Measurements from ENCODE around the gene MLXIP. TPM values are rescaled to one million over a fixed set of nuclear protein-coding genes. Genes with fewer than 3 reads are reported as not detected.
"Not testable (repeated sequence)": the region's sequence is repeated elsewhere in the genome, so short reads cannot be mapped to it uniquely, and the experiment has no call there.

MLXIP gene
- total RNA-seq, 4 donors from 2014 or later = 9.6 to 20.0 (median 11.4) TPM

- intact Hi-C loops (cut with DNase I) = no loop called here
- 61 to 86% methylated on average over 2 of the region's 2 CpGs for WGBS, 2 donors
- DNase-seq = no peak
- Histone ChIP-seq H3K36me3 (peaks cover 0 to 27% (median 0%) of the 10 kb centered on the region in 3 donors), H3K9me3 (no peaks in the 10 kb centered on the region), H3K27ac (peak overlapping the region in 2 of 4 donors; percentile 33 to 55), H3K4me3 (no peak overlapping the region), H3K4me1 (peaks cover 5 to 24% (median 6%) of the 10 kb centered on the region in 3 donors), H3K27me3 (no peaks in the 10 kb centered on the region)
- TF ChIP-seq CTCF (IDR thresholded peaks at IDR 0.05) = no peak
- no peak for TF ChIP-seq POLR2A (IDR thresholded peaks at IDR 0.05)
Observed at GRCh38 chr12:122052285-122052684, 26.3 kb upstream of the MLXIP start.

GRCh38 chr12:122054842-122055520 lies 23.6 kb upstream of the MLXIP start:
- Histone ChIP-seq H3K27me3 (no peaks in the 10 kb centered on the region), H3K36me3 (peaks cover 0 to 53% (median 0%) of the 10 kb centered on the region in 3 donors), H3K4me3 (no peak overlapping the region), H3K9me3 (no peaks in the 10 kb centered on the region), H3K4me1 (peaks cover 5 to 30% (median 6%) of the 10 kb centered on the region in 3 donors), H3K27ac (no peak overlapping the region)
- no peak for DNase-seq
- TF ChIP-seq CTCF (IDR thresholded peaks at IDR 0.05) = no peak
- TF ChIP-seq POLR2A (IDR thresholded peaks at IDR 0.05) = no peak
- 89 to 96% methylated on average over 15 to 26 of the region's 27 CpGs for WGBS, 2 donors
- intact Hi-C loops (cut with DNase I) = no loop called here

GRCh38 chr12:122056406-122056805 lies 22.1 kb upstream of the MLXIP start:
- not testable (repeated sequence) for H3K27ac ChIP-seq, H3K27me3 ChIP-seq, H3K4me3 ChIP-seq, H3K9me3 ChIP-seq, DNase-seq
- Histone ChIP-seq H3K4me1 (peaks cover under 1 to 31% (median 5%) of the 10 kb centered on the region in 3 donors), H3K36me3 (peaks cover 0 to 63% (median 0%) of the 10 kb centered on the region in 3 donors)
- WGBS, 2 donors = 89 to 90% methylated on average over 4 to 7 of the region's 7 CpGs
- intact Hi-C loops (cut with DNase I) = loop anchor here (2.0 kb wide), 1 partner anchor 66 kb away; no protein-coding TSS in a partner anchor

- peaks cover 3 to 32% (median 5%) of the 10 kb centered on the region in 3 donors for H3K4me1 ChIP-seq
Observed at GRCh38 chr12:122057007-122057735, 21.4 kb upstream of the MLXIP start.

GRCh38 chr12:122057769-122058168 lies 20.8 kb upstream of the MLXIP start:
- H3K9me3 ChIP-seq = no peaks in the 10 kb centered on the region
- TF ChIP-seq CTCF (IDR thresholded peaks at IDR 0.05) (no peak), POLR2A (IDR thresholded peaks at IDR 0.05) (no peak)
- H3K4me1 ChIP-seq = peaks cover 9 to 36% (median 9%) of the 10 kb centered on the region in 3 donors
- H3K36me3 ChIP-seq = peaks cover 0 to 63% (median 0%) of the 10 kb centered on the region in 3 donors
- no peaks in the 10 kb centered on the region for H3K27me3 ChIP-seq
- intact Hi-C loops (cut with DNase I) = loop anchor here (2.0 kb wide), 1 partner anchor 65 kb away; no protein-coding TSS in a partner anchor
- WGBS, 2 donors = 81 to 93% methylated on average over 2 to 3 of the region's 3 CpGs
- no peak overlapping the region for H3K4me3 ChIP-seq
- DNase-seq = no peak
- no peak overlapping the region for H3K27ac ChIP-seq

More at GRCh38 chr12:122057007-122057735, 21.4 kb upstream of the MLXIP start:
- Histone ChIP-seq H3K9me3 (no peaks in the 10 kb centered on the region), H3K36me3 (peaks cover 0 to 63% (median 0%) of the 10 kb centered on the region in 3 donors), H3K4me3 (no peak overlapping the region), H3K27me3 (no peaks in the 10 kb centered on the region), H3K27ac (no peak overlapping the region)
- no peak for DNase-seq
- intact Hi-C loops (cut with DNase I) = loop anchor here (2.0 kb wide), 1 partner anchor 66 kb away; no protein-coding TSS in a partner anchor
- 85 to 96% methylated on average over 10 to 11 of the region's 11 CpGs for WGBS, 2 donors
- TF ChIP-seq CTCF (IDR thresholded peaks at IDR 0.05) = no peak
- no peak for TF ChIP-seq POLR2A (IDR thresholded peaks at IDR 0.05)
